Measurements from ENCODE around the gene FNIP2. TPM values are rescaled to one million over a fixed set of nuclear protein-coding genes. Genes with fewer than 3 reads are reported as not detected.
"Not testable (repeated sequence)": the region's sequence is repeated elsewhere in the genome, so short reads cannot be mapped to it uniquely, and the experiment has no call there.

Gene FNIP2
- total RNA-seq, 1 donor from 2014 or later = 44.0 TPM

DNA sequence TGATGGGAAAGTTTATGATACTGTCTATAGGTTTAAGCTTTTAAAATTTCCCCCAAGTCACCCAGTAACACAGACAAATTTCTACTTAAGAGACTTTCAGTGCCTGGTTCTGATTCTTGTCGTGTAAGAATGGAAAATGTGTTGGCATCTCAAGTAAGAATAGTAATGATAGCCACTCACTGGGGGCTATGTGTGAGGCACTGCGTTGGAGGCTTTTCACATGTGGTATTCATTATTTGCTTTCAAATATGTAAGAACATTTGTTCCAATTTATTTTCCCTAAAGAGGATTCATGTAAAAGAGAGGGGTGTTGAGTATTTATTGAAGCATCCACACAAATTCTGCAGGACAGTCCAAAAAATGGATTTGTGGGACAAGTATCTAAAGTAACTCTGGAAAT is 143.6 kb downstream of the FNIP2 start:
- H3K4me3 ChIP-seq = no peak overlapping the region
- intact Hi-C loops (cut with micrococcal nuclease) = no loop called here
- DNase-seq = no peak

DNA sequence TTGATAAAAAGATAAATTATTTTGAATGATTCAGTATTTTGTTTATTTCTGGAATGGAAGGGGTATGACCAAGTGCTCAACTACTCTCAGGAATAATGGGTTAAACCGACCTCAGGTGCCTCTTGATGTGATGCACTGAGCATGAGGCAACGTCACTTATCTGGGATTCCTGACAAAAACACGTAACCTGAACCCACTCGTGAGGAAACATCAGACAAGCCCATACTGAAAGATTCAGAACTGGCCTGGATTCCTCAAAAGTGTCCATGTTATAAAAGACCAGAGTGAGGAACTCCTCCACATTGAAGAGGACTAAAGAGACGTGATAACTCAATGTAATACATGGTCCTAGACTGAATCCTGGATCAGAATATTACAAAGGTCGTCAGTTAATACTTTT is 144.0 kb downstream of the FNIP2 start:
- no peak for DNase-seq
- Histone ChIP-seq H3K27ac (replicated peaks) (no peak overlapping the region), H3K4me3 (no peak overlapping the region), H3K36me3 (peaks cover 7% of the 10 kb centered on the region), H3K27me3 (ENCODE audit: low read depth) (no peaks in the 10 kb centered on the region), H3K9me3 (replicated peaks) (no peaks in the 10 kb centered on the region), H3K4me1 (peaks cover 23% of the 10 kb centered on the region)
- TF ChIP-seq, protein P1, sequence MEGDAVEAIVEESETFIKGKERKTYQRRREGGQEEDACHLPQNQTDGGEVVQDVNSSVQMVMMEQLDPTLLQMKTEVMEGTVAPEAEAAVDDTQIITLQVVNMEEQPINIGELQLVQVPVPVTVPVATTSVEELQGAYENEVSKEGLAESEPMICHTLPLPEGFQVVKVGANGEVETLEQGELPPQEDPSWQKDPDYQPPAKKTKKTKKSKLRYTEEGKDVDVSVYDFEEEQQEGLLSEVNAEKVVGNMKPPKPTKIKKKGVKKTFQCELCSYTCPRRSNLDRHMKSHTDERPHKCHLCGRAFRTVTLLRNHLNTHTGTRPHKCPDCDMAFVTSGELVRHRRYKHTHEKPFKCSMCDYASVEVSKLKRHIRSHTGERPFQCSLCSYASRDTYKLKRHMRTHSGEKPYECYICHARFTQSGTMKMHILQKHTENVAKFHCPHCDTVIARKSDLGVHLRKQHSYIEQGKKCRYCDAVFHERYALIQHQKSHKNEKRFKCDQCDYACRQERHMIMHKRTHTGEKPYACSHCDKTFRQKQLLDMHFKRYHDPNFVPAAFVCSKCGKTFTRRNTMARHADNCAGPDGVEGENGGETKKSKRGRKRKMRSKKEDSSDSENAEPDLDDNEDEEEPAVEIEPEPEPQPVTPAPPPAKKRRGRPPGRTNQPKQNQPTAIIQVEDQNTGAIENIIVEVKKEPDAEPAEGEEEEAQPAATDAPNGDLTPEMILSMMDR (IDR thresholded peaks at IDR 0.05; ENCODE audit: borderline replicate concordance) = no peak
- intact Hi-C loops (cut with micrococcal nuclease) = no loop called here

More for the DNA sequence above, 143.6 kb downstream of the FNIP2 start:
- TF ChIP-seq, protein P1 (IDR thresholded peaks at IDR 0.05; ENCODE audit: borderline replicate concordance) = no peak
- no peaks in the 10 kb centered on the region for H3K9me3 ChIP-seq (replicated peaks)
- H3K27ac ChIP-seq (replicated peaks) = no peak overlapping the region
- no peaks in the 10 kb centered on the region for H3K27me3 ChIP-seq (ENCODE audit: low read depth)
- H3K4me1 ChIP-seq = peaks cover 23% of the 10 kb centered on the region
- H3K36me3 ChIP-seq = peaks cover 7% of the 10 kb centered on the region

DNA sequence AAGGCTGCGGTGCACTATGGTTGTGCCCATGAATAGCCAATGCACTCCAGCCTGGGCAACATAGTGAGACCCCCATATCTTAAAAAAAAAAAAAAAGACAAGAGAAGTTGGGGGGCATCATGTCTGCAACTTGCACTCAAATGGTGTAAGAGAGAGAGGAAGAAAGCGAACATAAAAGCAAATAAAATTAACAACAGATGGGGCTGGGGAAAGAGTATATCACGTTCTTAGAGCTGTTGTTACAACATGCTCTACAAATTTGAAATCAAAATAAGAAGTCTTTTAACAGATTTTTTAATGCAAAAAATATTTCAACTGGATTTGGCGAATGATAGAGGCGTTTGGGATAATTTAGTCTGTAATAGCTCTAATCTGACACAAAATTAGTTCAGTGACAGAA is 144.9 kb downstream of the FNIP2 start:
- intact Hi-C loops (cut with micrococcal nuclease) = no loop called here
- Histone ChIP-seq H3K4me1 (peaks cover 23% of the 10 kb centered on the region), H3K27me3 (ENCODE audit: low read depth) (no peaks in the 10 kb centered on the region), H3K36me3 (peaks cover 7% of the 10 kb centered on the region), H3K4me3 (no peak overlapping the region), H3K9me3 (replicated peaks) (no peaks in the 10 kb centered on the region), H3K27ac (replicated peaks) (no peak overlapping the region)
- TF ChIP-seq, protein P1 (IDR thresholded peaks at IDR 0.05; ENCODE audit: borderline replicate concordance) = no peak
- DNase-seq = no peak

DNA sequence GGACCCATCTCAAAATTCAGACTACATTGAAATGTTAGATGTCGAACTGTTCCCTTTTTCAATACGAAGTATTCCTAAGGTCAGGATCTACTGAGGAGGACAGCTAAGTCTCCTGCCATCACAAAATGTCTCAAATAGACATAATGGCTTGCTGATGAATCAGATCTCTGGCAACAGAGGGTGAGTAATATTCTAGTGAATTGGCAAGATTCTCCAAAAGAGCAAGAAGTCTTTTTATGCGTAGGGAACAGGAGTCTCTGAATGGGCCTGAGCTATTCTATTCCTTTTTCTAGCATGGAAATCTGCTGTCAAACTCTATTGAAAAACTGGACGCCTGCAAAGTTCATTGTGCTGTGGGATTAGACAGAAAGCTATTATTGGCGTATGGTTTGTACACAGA is 145.4 kb downstream of the FNIP2 start:
- peaks cover 4% of the 10 kb centered on the region for H3K36me3 ChIP-seq
- H3K27me3 ChIP-seq (ENCODE audit: low read depth) = no peaks in the 10 kb centered on the region
- peaks cover 23% of the 10 kb centered on the region for H3K4me1 ChIP-seq
- no peak overlapping the region for H3K4me3 ChIP-seq
- H3K27ac ChIP-seq (replicated peaks) = no peak overlapping the region
- intact Hi-C loops (cut with micrococcal nuclease) = no loop called here
- H3K9me3 ChIP-seq (replicated peaks) = no peaks in the 10 kb centered on the region
- TF ChIP-seq, protein P1 (IDR thresholded peaks at IDR 0.05; ENCODE audit: borderline replicate concordance) = no peak
- DNase-seq = no peak

DNA sequence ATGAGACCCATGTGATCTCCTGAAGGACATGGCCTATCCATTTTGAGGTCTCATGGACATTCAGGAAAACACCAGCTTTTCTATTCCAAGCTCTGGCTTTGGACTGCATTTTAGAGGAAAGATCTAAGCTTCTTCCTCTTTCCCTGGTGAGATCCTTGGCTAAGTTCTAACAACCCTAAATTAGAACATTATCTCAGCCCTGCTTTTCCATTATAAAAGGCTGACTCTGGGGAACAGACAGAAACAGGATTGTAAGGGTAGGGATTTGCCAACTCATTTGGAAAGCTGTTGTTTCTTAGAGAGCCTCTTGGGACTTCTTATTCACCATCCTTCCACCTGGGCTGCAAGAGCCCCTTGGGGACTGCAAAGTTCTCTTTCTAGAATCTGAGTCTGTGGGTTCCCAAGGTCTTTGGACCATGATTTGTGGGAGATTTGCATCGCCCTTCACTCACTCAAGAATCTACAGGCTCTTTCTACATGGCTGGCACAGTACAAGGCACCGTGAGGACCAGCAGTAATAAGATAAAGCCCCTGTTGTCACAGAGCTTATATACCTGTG is 146.9 kb downstream of the FNIP2 start:
- H3K27ac ChIP-seq (replicated peaks) = no peak overlapping the region
- peaks cover 23% of the 10 kb centered on the region for H3K4me1 ChIP-seq
- no peaks in the 10 kb centered on the region for H3K27me3 ChIP-seq (ENCODE audit: low read depth)
- no peak for DNase-seq
- H3K9me3 ChIP-seq (replicated peaks) = peaks cover 10% of the 10 kb centered on the region
- intact Hi-C loops (cut with micrococcal nuclease) = no loop called here
- TF ChIP-seq, protein P1 (IDR thresholded peaks at IDR 0.05; ENCODE audit: borderline replicate concordance) = no peak
- no peak overlapping the region for H3K4me3 ChIP-seq
- no peaks in the 10 kb centered on the region for H3K36me3 ChIP-seq

DNA sequence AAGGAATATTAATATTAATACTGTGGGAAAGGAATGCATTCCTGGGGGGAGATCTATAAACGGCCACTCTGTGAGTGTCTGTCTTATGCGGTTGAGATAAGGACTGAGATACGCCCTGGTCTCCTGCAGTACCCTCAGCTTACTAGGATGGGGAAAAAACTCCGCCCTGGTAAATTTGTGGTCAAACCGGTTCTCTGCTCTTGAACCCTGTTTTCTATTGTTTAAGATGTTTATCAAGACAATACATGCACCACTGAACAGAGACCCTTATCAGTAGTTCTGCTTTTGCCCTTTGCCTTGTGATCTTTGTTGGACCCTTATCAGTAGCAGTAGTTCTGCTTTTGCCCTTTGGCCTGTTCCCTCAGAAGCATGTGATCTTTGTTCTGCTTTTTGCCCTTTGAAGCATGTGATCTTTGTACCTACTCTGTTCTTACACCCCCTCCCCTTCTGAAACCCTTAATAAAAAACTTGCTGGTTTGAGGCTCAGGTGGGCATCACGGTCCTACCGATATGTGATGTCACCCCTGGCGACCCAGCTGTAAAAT is 151.7 kb downstream of the FNIP2 start:
- DNase-seq; H3K27ac ChIP-seq (replicated peaks); H3K27me3 ChIP-seq (ENCODE audit: low read depth); intact Hi-C loops (cut with micrococcal nuclease); H3K4me3 ChIP-seq; H3K36me3 ChIP-seq; H3K4me1 ChIP-seq: not testable (repeated sequence)
- peaks cover 19% of the 10 kb centered on the region for H3K9me3 ChIP-seq (replicated peaks)

DNA sequence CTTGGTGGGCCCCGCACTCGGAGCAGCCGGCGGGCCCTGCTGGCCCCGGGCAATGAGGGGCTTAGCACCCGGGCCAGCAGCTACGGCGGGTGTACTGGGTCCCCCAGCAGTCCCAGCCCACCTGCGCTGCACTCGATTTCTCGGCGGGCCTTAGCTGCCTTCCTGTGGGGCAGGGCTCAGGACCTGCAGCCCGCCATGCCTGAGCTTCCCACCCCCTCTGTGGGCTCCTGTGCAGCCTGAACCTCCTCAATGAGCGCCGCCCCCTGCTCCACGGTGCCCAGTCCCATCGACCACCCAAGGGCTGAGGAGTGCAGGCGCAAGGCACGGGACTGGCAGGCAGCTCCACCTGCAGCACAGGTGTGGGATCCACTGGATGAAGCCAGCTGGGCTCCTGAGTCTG is 158.9 kb downstream of the FNIP2 start:
- H3K27ac ChIP-seq (replicated peaks); H3K27me3 ChIP-seq (ENCODE audit: low read depth); H3K4me3 ChIP-seq; DNase-seq; H3K9me3 ChIP-seq (replicated peaks); H3K36me3 ChIP-seq; H3K4me1 ChIP-seq; intact Hi-C loops (cut with micrococcal nuclease): not testable (repeated sequence)

Data from left ventricle myocardium inferior (tissue), 1 donor.